Endometrium (tissue), 2 donors: Measurements from ENCODE around the gene HYAL1.
A peak's percentile ranks its signal among the peaks of the same experiment; 100 is the strongest.

Source experiments
- FAIRE-seq: peaks from 2 replicates; lab custom pipeline; 2012; peaks lifted over from hg19 to GRCh38; lab: Jason Lieb, UNC
- donor health status: control.
- donor health status: control.

The HYAL1 gene

GRCh38 chr3:50303013-50303815 is at the start of gene HYAL1:
Gene HYAL1, minus strand, starts transcription at chr3:50303574. Its CDS starts 618 bp downstream, at chr3:50302956.
- no peak for FAIRE-seq

- FAIRE-seq = no peak
Observed at GRCh38 chr3:50352781-50353180, 49.4 kb upstream of the HYAL1 start.

- no peak for FAIRE-seq
Observed at GRCh38 chr3:50351323-50351697, 47.9 kb upstream of the HYAL1 start.

GRCh38 chr3:50350527-50351322 is 47.4 kb upstream of the HYAL1 start, which contains the start of the genes CYB561D2 and NPRL2:
Gene CYB561D2, plus strand, starts transcription at chr3:50350862. Its CDS starts 572 bp downstream, at chr3:50351434.
Gene NPRL2, minus strand, starts transcription at chr3:50350775. Its CDS starts 123 bp downstream, at chr3:50350652.
- peak; percentile 23 for FAIRE-seq

GRCh38 chr3:50350213-50350526 is 46.8 kb upstream of the HYAL1 start:
- FAIRE-seq = no peak

- peak; percentile 82 for FAIRE-seq
Observed at GRCh38 chr3:50347187-50347813, 43.9 kb upstream of the HYAL1 start.

- FAIRE-seq = no peak
Observed at GRCh38 chr3:50345586-50346234, 42.3 kb upstream of the HYAL1 start, which contains the start of gene ZMYND10. Gene ZMYND10, minus strand, starts transcription at chr3:50345732. Its CDS starts 153 bp downstream, at chr3:50345579.

- no peak for FAIRE-seq
Observed at GRCh38 chr3:50345008-50345407, 41.6 kb upstream of the HYAL1 start.

- FAIRE-seq = no peak
Observed at GRCh38 chr3:50342813-50343633, 39.6 kb upstream of the HYAL1 start.

GRCh38 chr3:50341996-50342650 is 38.7 kb upstream of the HYAL1 start:
- no peak for FAIRE-seq

- no peak for FAIRE-seq
Observed at GRCh38 chr3:50341537-50341936, 38.2 kb upstream of the HYAL1 start.

GRCh38 chr3:50340448-50341329 is 37.3 kb upstream of the HYAL1 start, which contains the start of gene RASSF1:
Gene RASSF1, minus strand, starts transcription at chr3:50340836. Its CDS starts 31 bp downstream, at chr3:50340805.
- FAIRE-seq = no peak

- no peak for FAIRE-seq
Observed at GRCh38 chr3:50340147-50340447, 36.7 kb upstream of the HYAL1 start.

- FAIRE-seq = no peak
Observed at GRCh38 chr3:50339485-50340146, 36.2 kb upstream of the HYAL1 start.

- no peak for FAIRE-seq
Observed at GRCh38 chr3:50338965-50339364, 35.6 kb upstream of the HYAL1 start.

GRCh38 chr3:50337175-50337861 is 33.9 kb upstream of the HYAL1 start:
- FAIRE-seq = peak; percentile 95

GRCh38 chr3:50336452-50337174 is 33.2 kb upstream of the HYAL1 start:
- FAIRE-seq = no peak
